Epithelial cell of prostate (primary cell): ENCODE measurements around the gene AGBL4.

Source experiments
- DNase-seq: peaks from one replicate; pipeline ENCODE4 v3.0.0-alpha.2; 2011; ENCODE audit warnings: low read depth, low spot score
- H3K27ac ChIP-seq: fragments of 450-650 bp; 2 replicates; pipeline ENCODE4 v1.5.1; 2017; ENCODE audit warnings: mild to moderate bottlenecking

AGBL4 gene

GRCh38 chr1:48924099-48924498 is 1099.7 kb downstream of the AGBL4 start:
- H3K27ac ChIP-seq, result no peak overlapping the region
- no peak for DNase-seq

GRCh38 chr1:48923116-48923515 is 1100.6 kb downstream of the AGBL4 start:
- no peak for DNase-seq
- no peak overlapping the region for H3K27ac ChIP-seq

- H3K27ac ChIP-seq, result no peak overlapping the region
- DNase-seq, result no peak
Observed at GRCh38 chr1:48920851-48921250, 1102.9 kb downstream of the AGBL4 start.

- no peak overlapping the region for H3K27ac ChIP-seq
- DNase-seq, result no peak
Observed at GRCh38 chr1:48917901-48918603, 1105.7 kb downstream of the AGBL4 start.

- no peak for DNase-seq
- no peak overlapping the region for H3K27ac ChIP-seq
Observed at GRCh38 chr1:48917070-48917454, 1106.7 kb downstream of the AGBL4 start.

GRCh38 chr1:48916130-48917069 is 1107.4 kb downstream of the AGBL4 start:
- no peak for DNase-seq
- no peak overlapping the region for H3K27ac ChIP-seq

- DNase-seq, result no peak
- no peak overlapping the region for H3K27ac ChIP-seq
Observed at GRCh38 chr1:48908606-48909005, 1115.1 kb downstream of the AGBL4 start.

- DNase-seq, result no peak
- H3K27ac ChIP-seq, result no peak overlapping the region
Observed at GRCh38 chr1:48906729-48907128, 1117.0 kb downstream of the AGBL4 start.

- DNase-seq, result no peak
- no peak overlapping the region for H3K27ac ChIP-seq
Observed at GRCh38 chr1:48906164-48906563, 1117.6 kb downstream of the AGBL4 start.

GRCh38 chr1:48903291-48903690 is 1120.5 kb downstream of the AGBL4 start:
- DNase-seq, result no peak
- no peak overlapping the region for H3K27ac ChIP-seq

- no peak overlapping the region for H3K27ac ChIP-seq
- DNase-seq, result no peak
Observed at GRCh38 chr1:48898894-48899293, 1124.9 kb downstream of the AGBL4 start.

GRCh38 chr1:48889615-48890014 is 1134.1 kb downstream of the AGBL4 start:
- no peak for DNase-seq
- no peak overlapping the region for H3K27ac ChIP-seq

- no peak for DNase-seq
- no peak overlapping the region for H3K27ac ChIP-seq
Observed at GRCh38 chr1:48889082-48889481, 1134.7 kb downstream of the AGBL4 start.

- no peak overlapping the region for H3K27ac ChIP-seq
- no peak for DNase-seq
Observed at GRCh38 chr1:48887796-48888195, 1136.0 kb downstream of the AGBL4 start.

- no peak for DNase-seq
- no peak overlapping the region for H3K27ac ChIP-seq
Observed at GRCh38 chr1:48882020-48882419, 1141.7 kb downstream of the AGBL4 start.

- H3K27ac ChIP-seq, result peak overlapping the region; percentile 73
- DNase-seq, result peak; percentile 88
Observed at GRCh38 chr1:48878191-48878940, 1145.4 kb downstream of the AGBL4 start.

GRCh38 chr1:48876330-48876785 is 1147.4 kb downstream of the AGBL4 start:
- no peak for DNase-seq
- H3K27ac ChIP-seq, result peak overlapping the region; percentile 30

- no peak for DNase-seq
- H3K27ac ChIP-seq, result peak overlapping the region; percentile 30
Observed at GRCh38 chr1:48875552-48876329, 1148.0 kb downstream of the AGBL4 start.

GRCh38 chr1:48873944-48874343 is 1149.8 kb downstream of the AGBL4 start:
- no peak for DNase-seq
- H3K27ac ChIP-seq, result no peak overlapping the region

- no peak overlapping the region for H3K27ac ChIP-seq
- DNase-seq, result no peak
Observed at GRCh38 chr1:48870596-48870995, 1153.2 kb downstream of the AGBL4 start.
